Prostate gland (tissue), 2 donors: Measurements from ENCODE around the gene ATF1.

ENCODE experiments used
- CTCF ChIP-seq, 4 experiments: fragments of 200-600 bp in 2 of 4; fragments of 450-650 bp in 2 of 4; sonication (generic) in 2 of 4; IDR thresholded peaks; 1 replicate in 3 of 4; 2 replicates in 1 of 4; pipeline ENCODE4 v1.5.1; 2016 to 2019; ENCODE audit warnings: antibody characterized with exemption in 4 of 4, mild to moderate bottlenecking in 2 of 4, moderate library complexity in 2 of 4
- POLR2A ChIP-seq: fragments of 450-650 bp; IDR thresholded peaks from one replicate; pipeline ENCODE4 v1.6.1; 2016; ENCODE audit warnings: antibody characterized with exemption, mild to moderate bottlenecking
- POLR2AphosphoS5 ChIP-seq: sonication (generic); formaldehyde crosslinking; IDR thresholded peaks from one replicate; pipeline ENCODE4 v1.6.1; 2017; ENCODE audit warnings: antibody characterized with exemption

- no peak for TF ChIP-seq POLR2AphosphoS5
- no peak for TF ChIP-seq CTCF (IDR thresholded peaks at IDR 0.05)
- no peak for TF ChIP-seq POLR2A
These were observed 4.5 kb downstream of the ATF1 start for GRCh38 chr12:50768391-50768790.
